Nephron (organoid): ENCODE results near the gene ADGRD1.
"Not testable (repeated sequence)": the region's sequence is repeated elsewhere in the genome, so short reads cannot be mapped to it uniquely, and the experiment has no call there.

ENCODE experiments used
- H3K27ac Mint-ChIP-seq, 3 experiments: 2 replicates each; pipeline ENCODE4 v1.8.0; 2020; ENCODE audit warnings: mixed read lengths in 3 of 3, mild to moderate bottlenecking in 2 of 3, moderate library complexity in 1 of 3
- H3K27me3 Mint-ChIP-seq: 2 replicates; pipeline ENCODE4 v1.8.0; 2021; ENCODE audit warnings: low read depth, mild to moderate bottlenecking, moderate library complexity, mixed read lengths
- H3K36me3 Mint-ChIP-seq: 2 replicates; pipeline ENCODE4 v1.8.0; 2020; ENCODE audit warnings: low read depth, mixed read lengths
- H3K4me1 Mint-ChIP-seq: 2 replicates; pipeline ENCODE4 v1.8.0; 2020; ENCODE audit warnings: mixed read lengths
- H3K4me3 Mint-ChIP-seq, 3 experiments: 2 replicates each; pipeline ENCODE4 v1.8.0; 2020; ENCODE audit warnings: mild to moderate bottlenecking in 3 of 3, mixed read lengths in 3 of 3, moderate library complexity in 2 of 3
- H3K9me3 Mint-ChIP-seq: 2 replicates; pipeline ENCODE4 v1.8.0; 2020; ENCODE audit warnings: mixed read lengths
- CTCF ChIP-seq, 3 experiments: fragments of 200-600 bp; sonication (generic); IDR thresholded peaks; one replicate each; pipeline ENCODE4 v1.5.0; 2021; ENCODE audit warnings: antibody characterized with exemption in 3 of 3; ENCODE audit not compliant: unreplicated experiment in 3 of 3

Gene ADGRD1

GRCh38 chr12:131066886-131067490 is 113.3 kb downstream of the ADGRD1 start:
- no peaks in the 10 kb centered on the region for H3K36me3 Mint-ChIP-seq
- peaks cover 23% of the 10 kb centered on the region for H3K4me1 Mint-ChIP-seq
- no peak overlapping the region for H3K4me3 Mint-ChIP-seq
- H3K27ac Mint-ChIP-seq = peak overlapping the region in 2 of 3 experiments; percentile 56 to 86
- TF ChIP-seq CTCF (IDR thresholded peaks at IDR 0.05; ENCODE audit: unreplicated experiment in 3 of 3) = no peak
- H3K9me3 Mint-ChIP-seq = no peaks in the 10 kb centered on the region
- peaks cover 17% of the 10 kb centered on the region for H3K27me3 Mint-ChIP-seq

GRCh38 chr12:131067981-131068851 is 114.5 kb downstream of the ADGRD1 start:
- H3K9me3 Mint-ChIP-seq = no peaks in the 10 kb centered on the region
- peaks cover 22% of the 10 kb centered on the region for H3K27me3 Mint-ChIP-seq
- H3K27ac Mint-ChIP-seq = peak overlapping the region; percentile 91 to 99 (median 92)
- TF ChIP-seq CTCF (IDR thresholded peaks at IDR 0.05; ENCODE audit: unreplicated experiment in 3 of 3) = no peak
- H3K4me3 Mint-ChIP-seq = peak overlapping the region in 2 of 3 experiments; percentile 5 to 62
- peaks cover 23% of the 10 kb centered on the region for H3K4me1 Mint-ChIP-seq
- H3K36me3 Mint-ChIP-seq = no peaks in the 10 kb centered on the region

GRCh38 chr12:131068926-131069720 is 115.4 kb downstream of the ADGRD1 start:
- H3K27ac Mint-ChIP-seq = peak overlapping the region; percentile 91 to 99 (median 92)
- peak overlapping the region in 1 of 3 experiments; percentile 62 for H3K4me3 Mint-ChIP-seq
- H3K4me1 Mint-ChIP-seq = peaks cover 19% of the 10 kb centered on the region
- not testable (repeated sequence) for H3K9me3 Mint-ChIP-seq, H3K36me3 Mint-ChIP-seq
- H3K27me3 Mint-ChIP-seq = peaks cover 22% of the 10 kb centered on the region

- not testable (repeated sequence) for H3K36me3 Mint-ChIP-seq
- peaks cover 22% of the 10 kb centered on the region for H3K27me3 Mint-ChIP-seq
These were observed 116.4 kb downstream of the ADGRD1 start for GRCh38 chr12:131070136-131070535.

GRCh38 chr12:131070668-131071067 is 117.0 kb downstream of the ADGRD1 start:
- not testable (repeated sequence) for H3K4me3 Mint-ChIP-seq, H3K36me3 Mint-ChIP-seq, H3K9me3 Mint-ChIP-seq, H3K27ac Mint-ChIP-seq
- Mint-ChIP-seq H3K27me3 (peaks cover 17% of the 10 kb centered on the region), H3K4me1 (peaks cover 30% of the 10 kb centered on the region)

More at GRCh38 chr12:131070136-131070535, 116.4 kb downstream of the ADGRD1 start:
- not testable (repeated sequence) for H3K9me3 Mint-ChIP-seq, H3K4me3 Mint-ChIP-seq, H3K27ac Mint-ChIP-seq
- H3K4me1 Mint-ChIP-seq = peaks cover 28% of the 10 kb centered on the region

- Mint-ChIP-seq H3K27me3 (peaks cover 17% of the 10 kb centered on the region), H3K4me1 (peaks cover 30% of the 10 kb centered on the region)
- not testable (repeated sequence) for H3K27ac Mint-ChIP-seq, H3K4me3 Mint-ChIP-seq, H3K9me3 Mint-ChIP-seq, H3K36me3 Mint-ChIP-seq
These were observed 117.6 kb downstream of the ADGRD1 start for GRCh38 chr12:131071234-131071820.

GRCh38 chr12:131071950-131072349 is 118.2 kb downstream of the ADGRD1 start:
- Mint-ChIP-seq H3K27me3 (peaks cover 16% of the 10 kb centered on the region), H3K4me1 (peaks cover 30% of the 10 kb centered on the region)
- H3K27ac Mint-ChIP-seq, H3K36me3 Mint-ChIP-seq, H3K9me3 Mint-ChIP-seq, H3K4me3 Mint-ChIP-seq: not testable (repeated sequence)
